GM12801 (cell line): ENCODE measurements around the gene TMSB10.

Experiments used
- CTCF ChIP-seq: IDR thresholded peaks from one replicate; pipeline ENCODE4 v1.5.1; 2011; ENCODE audit warnings: control low read depth; ENCODE audit not compliant: insufficient read length; ENCODE audit errors: extremely low read depth

Gene TMSB10

DNA sequence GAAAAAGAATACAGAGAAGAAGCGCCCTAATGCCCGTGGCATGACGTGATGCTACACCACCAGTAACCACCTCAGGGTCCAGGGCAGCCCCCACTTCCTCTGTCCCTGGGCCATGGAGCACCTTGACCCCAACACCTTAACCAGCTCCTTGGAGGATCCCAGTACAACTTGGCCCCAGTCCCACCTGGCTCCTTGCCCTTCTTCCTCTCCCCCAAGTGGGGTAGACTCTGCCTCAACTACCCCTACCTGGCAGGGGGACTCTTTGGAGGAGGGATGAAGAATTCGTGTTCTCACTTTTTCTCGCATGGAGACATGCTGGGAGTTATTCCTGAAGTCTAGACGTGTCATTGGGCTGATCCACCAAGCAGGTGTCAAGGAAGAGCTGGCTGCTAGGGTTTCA, 43.5 kb upstream of the TMSB10 start:
- no peak for TF ChIP-seq CTCF

DNA sequence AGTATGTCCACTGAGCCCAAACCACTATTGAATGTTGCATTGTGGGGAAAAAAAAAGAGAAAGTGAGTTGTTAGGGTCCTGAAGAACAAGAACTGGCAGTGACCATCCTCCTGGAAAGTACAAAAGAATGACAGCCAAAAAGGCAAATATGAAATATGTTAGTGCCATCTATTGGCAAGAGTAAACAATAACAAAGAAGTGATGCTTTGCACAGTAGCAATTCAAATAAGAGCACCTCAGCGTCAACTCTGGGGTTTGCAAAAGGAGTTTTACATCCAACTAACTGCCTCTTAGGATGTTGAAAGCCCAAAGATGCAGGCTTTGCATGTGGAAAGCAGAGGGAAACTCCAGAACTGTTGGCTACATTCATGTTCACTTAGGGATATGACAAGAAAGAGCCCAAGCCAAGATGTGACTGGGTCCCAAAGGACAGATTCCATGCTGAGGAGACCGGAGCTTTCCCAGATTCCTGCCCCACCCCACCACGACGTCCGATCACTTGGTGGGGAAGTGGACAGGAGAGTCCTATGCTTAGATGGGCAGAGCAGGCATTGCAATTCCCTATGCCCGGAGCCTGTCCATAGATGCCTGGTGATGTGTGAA, 40.2 kb upstream of the TMSB10 start:
- no peak for TF ChIP-seq CTCF

DNA sequence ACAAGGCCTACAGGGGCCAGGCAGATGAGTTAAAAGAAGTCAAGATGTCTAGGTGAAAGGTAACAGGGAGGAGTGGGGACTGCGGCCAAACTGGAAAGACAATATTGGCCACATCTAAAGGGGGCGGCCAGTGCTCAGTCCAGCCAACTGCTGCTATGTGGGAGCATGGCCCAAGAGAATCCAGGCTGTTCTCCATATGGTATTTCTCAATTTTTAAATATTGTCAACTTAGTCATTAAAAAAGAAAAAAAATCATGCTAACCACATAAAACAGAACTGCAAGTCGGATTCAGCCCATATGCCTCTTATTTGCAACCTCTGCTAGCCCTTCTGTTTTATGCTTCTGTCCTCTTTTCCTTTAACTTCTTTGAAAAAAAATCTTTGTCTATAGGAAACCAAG, 39.3 kb upstream of the TMSB10 start:
- no peak for TF ChIP-seq CTCF

- TF ChIP-seq CTCF = no peak
These were observed 35.1 kb upstream of the TMSB10 start for GRCh38 chr2:84870306-84870705.

GRCh38 chr2:84873350-84873749, 32.1 kb upstream of the TMSB10 start:
- no peak for TF ChIP-seq CTCF

DNA sequence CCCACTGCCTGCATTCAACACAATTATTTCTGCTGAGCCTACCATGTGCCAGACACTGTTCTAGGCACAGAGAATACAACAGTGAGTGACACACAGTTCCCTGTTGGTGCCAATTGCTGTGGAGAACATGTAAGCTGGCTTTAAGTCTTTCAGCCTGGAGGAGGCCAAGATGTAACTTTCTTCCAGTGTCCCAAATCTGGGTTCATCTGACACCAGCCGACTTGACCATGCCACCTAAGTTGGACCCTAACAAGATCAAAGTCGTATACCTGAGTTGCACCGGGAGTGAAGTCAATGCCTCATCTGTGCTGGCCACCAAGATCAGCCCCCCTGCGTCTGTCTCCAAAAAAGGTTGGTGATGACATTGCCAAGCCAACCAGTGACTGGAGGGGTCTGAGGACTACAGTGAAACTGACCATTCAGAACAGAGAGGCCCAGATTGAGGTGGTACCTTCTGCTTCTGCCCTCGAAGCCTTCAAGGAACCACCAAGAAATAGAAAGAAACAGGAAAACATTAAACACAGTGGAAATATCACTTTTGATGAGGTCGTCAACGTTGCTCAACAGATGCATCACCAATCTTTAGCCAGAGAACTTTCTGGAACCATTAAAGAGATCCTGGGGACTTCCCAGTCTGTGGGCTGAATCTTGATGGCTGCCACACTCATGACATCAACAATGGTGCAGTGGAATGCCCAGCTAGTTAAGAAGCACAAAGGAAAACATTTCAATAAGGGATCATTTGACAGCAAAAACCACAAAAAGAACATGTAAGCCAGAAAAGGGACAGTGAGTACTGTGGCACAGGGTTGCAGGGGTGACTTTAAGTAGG, 30.9 kb upstream of the TMSB10 start:
- no peak for TF ChIP-seq CTCF

DNA sequence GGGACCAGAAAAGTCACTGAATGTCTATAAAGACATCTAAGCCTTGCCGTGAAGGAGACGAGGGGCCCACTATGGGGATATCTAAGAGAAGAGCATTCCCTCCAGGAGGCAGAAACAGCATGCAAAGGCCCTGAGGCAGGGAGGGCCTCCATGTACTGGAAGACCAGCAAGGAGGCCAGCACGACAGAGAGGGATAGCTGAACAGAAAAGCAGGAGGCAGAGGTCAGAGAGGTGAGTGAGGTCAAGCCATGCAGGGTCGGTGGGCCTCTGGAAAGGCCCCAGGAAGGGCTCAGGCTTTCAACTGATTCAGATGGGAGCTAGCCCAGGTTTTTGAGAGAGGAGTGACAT, 30.3 kb upstream of the TMSB10 start:
- TF ChIP-seq CTCF = no peak
